SK-N-SH (cell line): ENCODE measurements around the gene MADCAM1. TPM values are rescaled to one million over a fixed set of nuclear protein-coding genes. Genes with fewer than 3 reads are reported as not detected.
A peak's percentile ranks its signal among the peaks of the same experiment; 100 is the strongest.

ENCODE experiments used
- CTCF ChIA-PET: fragments of 300-600, 350-600 bp; formaldehyde crosslinking; extraction: SDS; loops from one replicate; lab custom pipeline; 2021; lab: Yijun Ruan, JAX
- POLR2A ChIA-PET: fragments of 350-600 bp; sonication (Branson Sonifier 250); formaldehyde crosslinking; extraction: SDS; loops from one replicate; lab custom pipeline; 2020; ENCODE audit warnings: antibody characterized with exemption, inconsistent platforms; lab: Yijun Ruan, JAX
- DNase-seq: peaks from one replicate; pipeline ENCODE4 v3.0.0; 2012
- H2AFZ ChIP-seq: fragments of 200-600 bp; sonication (generic); 2 replicates; pipeline ENCODE4 v1.8.1; 2016; ENCODE audit warnings: antibody characterized with exemption, mild to moderate bottlenecking, low read depth
- H3F3A ChIP-seq: fragments of 200-600 bp; sonication (generic); replicated peaks from 2 replicates; pipeline ENCODE3; 2016; ENCODE audit warnings: antibody characterized with exemption, mild to moderate bottlenecking; ENCODE audit not compliant: insufficient read depth
- H3K27ac ChIP-seq, 2 experiments: fragments of 200-500 bp in 1 of 2; fragments of 200-600 bp in 1 of 2; sonication (Bioruptor generic) in 1 of 2; sonication (generic), shearing (Covaris generic) in 1 of 2; 2 replicates each; pipeline versions ENCODE4 v1.5.1 to v1.6.1; 2014 to 2016; ENCODE audit warnings: low read depth in 2 of 2, inconsistent platforms in 1 of 2, low read length in 1 of 2, mild to moderate bottlenecking in 1 of 2, mixed read lengths in 1 of 2
- H3K27me3 ChIP-seq: fragments of 200-600 bp; sonication (generic), shearing (Covaris generic); 2 replicates; pipeline ENCODE4 v1.6.1; 2016; ENCODE audit warnings: mixed run types; ENCODE audit not compliant: insufficient read depth
- H3K36me3 ChIP-seq, 2 experiments: fragments of 200-500 bp in 1 of 2; fragments of 200-600 bp in 1 of 2; sonication (Bioruptor generic) in 1 of 2; sonication (generic) in 1 of 2; replicated peaks in 1 of 2; 2 replicates each; pipeline versions ENCODE3 to v1.5.1; 2014 to 2016; ENCODE audit warnings: low read length in 1 of 2, mild to moderate bottlenecking in 1 of 2; ENCODE audit not compliant: insufficient read depth in 2 of 2, control insufficient read depth in 1 of 2
- H3K4me1 ChIP-seq, 2 experiments: fragments of 200-500 bp in 1 of 2; fragments of 200-600 bp in 1 of 2; sonication (Bioruptor generic) in 1 of 2; sonication (generic), shearing (Covaris generic) in 1 of 2; 2 replicates each; pipeline versions ENCODE4 v1.5.1 to v1.6.1; 2014 to 2016; ENCODE audit warnings: low read depth in 1 of 2, low read length in 1 of 2, mixed run types in 1 of 2; ENCODE audit not compliant: insufficient read depth in 2 of 2, control insufficient read depth in 1 of 2
- H3K4me2 ChIP-seq: fragments of 200-600 bp; sonication (generic), shearing (Covaris generic); 2 replicates; pipeline ENCODE4 v1.6.1; 2017; ENCODE audit warnings: mixed run types
- H3K4me3 ChIP-seq, 2 experiments: fragments of 200-500 bp in 1 of 2; fragments of 200-600 bp in 1 of 2; sonication (Bioruptor generic) in 1 of 2; sonication (generic), shearing (Covaris generic) in 1 of 2; 2 replicates each; pipeline versions ENCODE4 v1.5.1 to v1.8.1; 2014 to 2016; ENCODE audit warnings: low read depth in 2 of 2, inconsistent platforms in 1 of 2, low read length in 1 of 2, mild to moderate bottlenecking in 1 of 2, mixed read lengths in 1 of 2, moderate library complexity in 1 of 2
- H3K79me2 ChIP-seq: fragments of 200-600 bp; sonication (generic); 2 replicates; pipeline ENCODE4 v1.8.1; 2017; ENCODE audit warnings: mild to moderate bottlenecking; ENCODE audit not compliant: insufficient read depth
- H3K9ac ChIP-seq: fragments of 200-600 bp; sonication (generic); 2 replicates; pipeline ENCODE4 v1.6.1; 2017; ENCODE audit warnings: mixed run types
- H3K9me2 ChIP-seq: fragments of 200-600 bp; sonication (generic); 2 replicates; pipeline ENCODE4 v1.6.1; 2017; ENCODE audit warnings: mixed run types
- H3K9me3 ChIP-seq: fragments of 200-600 bp; sonication (generic); 2 replicates; pipeline ENCODE4 v1.6.1; 2017; ENCODE audit warnings: mixed run types, mild to moderate bottlenecking, moderate library complexity
- H4K20me1 ChIP-seq: fragments of 200-600 bp; sonication (generic); 2 replicates; pipeline ENCODE4 v1.6.1; 2017; ENCODE audit warnings: mild to moderate bottlenecking, mixed run types; ENCODE audit not compliant: insufficient read depth
- ELF1 ChIP-seq: IDR thresholded peaks from 2 replicates; pipeline ENCODE4 v1.4.0; 2012
- EP300 ChIP-seq, 2 experiments: IDR thresholded peaks; 2 replicates each; pipeline versions ENCODE4 v1.4.0 to v1.6.1; 2012; ENCODE audit warnings: borderline replicate concordance in 1 of 2, low read depth in 1 of 2, low read length in 1 of 2
- FOXJ3 ChIP-seq: sonication (generic); formaldehyde crosslinking; IDR thresholded peaks from 2 replicates; pipeline ENCODE4 v1.5.1; 2020; ENCODE audit warnings: mild to moderate bottlenecking, missing genetic modification reagents
- GABPA ChIP-seq: IDR thresholded peaks from 2 replicates; pipeline ENCODE4 v1.4.0; 2012; ENCODE audit warnings: low read depth, mild to moderate bottlenecking
- GATA2 ChIP-seq: sonication (generic); formaldehyde crosslinking; IDR thresholded peaks from 2 replicates; pipeline ENCODE4 v1.5.0; 2020; ENCODE audit warnings: mild to moderate bottlenecking, missing genetic modification reagents
- JUND ChIP-seq: IDR thresholded peaks from 2 replicates; pipeline ENCODE4 v1.4.0; 2012
- MEF2A ChIP-seq: IDR thresholded peaks from 2 replicates; pipeline ENCODE4 v1.4.0; 2012; ENCODE audit warnings: low read depth, borderline replicate concordance
- MXI1 ChIP-seq: IDR thresholded peaks from 2 replicates; pipeline ENCODE4 v1.6.1; 2012; ENCODE audit warnings: mild to moderate bottlenecking, low read depth, low read length, improper control_type of control experiment
- NFIC ChIP-seq: IDR thresholded peaks from 2 replicates; pipeline ENCODE4 v1.4.0; 2012; ENCODE audit warnings: borderline replicate concordance
- RAD21 ChIP-seq: IDR thresholded peaks from 2 replicates; pipeline ENCODE4 v1.6.1; 2012; ENCODE audit warnings: mild to moderate bottlenecking, low read length
- RXRA ChIP-seq: IDR thresholded peaks from 2 replicates; pipeline ENCODE4 v1.4.0; 2012; ENCODE audit warnings: low read depth, mild to moderate bottlenecking, borderline replicate concordance
- SIN3A ChIP-seq: IDR thresholded peaks from 2 replicates; pipeline ENCODE4 v1.6.1; 2012; ENCODE audit warnings: low read depth, mild to moderate bottlenecking, low read length, moderate library complexity, borderline replicate concordance
- TAF1 ChIP-seq: IDR thresholded peaks from 2 replicates; pipeline ENCODE4 v1.6.1; 2012; ENCODE audit warnings: low read depth, mild to moderate bottlenecking, low read length, moderate library complexity, borderline replicate concordance
- TCF12 ChIP-seq: IDR thresholded peaks from 2 replicates; pipeline ENCODE4 v1.4.0; 2012
- WGBS: methylation state at CpG from one replicate; pipeline ENCODE4 v1.1.6; 2017; ENCODE audit warnings: low lambda C conversion rate; 5-methylcytosine and 5-hydroxymethylcytosine counted together
- polyA plus RNA-seq, 3 experiments: library from polyadenylated mRNA; depleted of rRNA; stranded (reverse); fragments of >200 nt; gene quantifications; 2 replicates each; pipeline ENCODE4 v1.2.3, GENCODE V29; 2012
- TF ChIP-seq, protein P1 (sequence below): IDR thresholded peaks from 2 replicates; pipeline ENCODE4 v1.4.0; 2012; ENCODE audit warnings: low read depth, borderline replicate concordance
- TF ChIP-seq, protein P2 (sequence below): fragments of 200-600 bp; sonication (generic); IDR thresholded peaks from 2 replicates; pipeline ENCODE4 v1.6.1; 2017; ENCODE audit warnings: antibody characterized with exemption, mild to moderate bottlenecking, moderate library complexity
- TF ChIP-seq, protein P3 (sequence below): IDR thresholded peaks from 2 replicates; pipeline ENCODE4 v1.6.1; 2012; ENCODE audit warnings: mild to moderate bottlenecking, low read depth, low read length, moderate library complexity

MADCAM1 gene
- polyA plus RNA-seq, 1 of the 3 experiments (the other 2 are of a cell fraction), result 0.81 TPM

DNA sequence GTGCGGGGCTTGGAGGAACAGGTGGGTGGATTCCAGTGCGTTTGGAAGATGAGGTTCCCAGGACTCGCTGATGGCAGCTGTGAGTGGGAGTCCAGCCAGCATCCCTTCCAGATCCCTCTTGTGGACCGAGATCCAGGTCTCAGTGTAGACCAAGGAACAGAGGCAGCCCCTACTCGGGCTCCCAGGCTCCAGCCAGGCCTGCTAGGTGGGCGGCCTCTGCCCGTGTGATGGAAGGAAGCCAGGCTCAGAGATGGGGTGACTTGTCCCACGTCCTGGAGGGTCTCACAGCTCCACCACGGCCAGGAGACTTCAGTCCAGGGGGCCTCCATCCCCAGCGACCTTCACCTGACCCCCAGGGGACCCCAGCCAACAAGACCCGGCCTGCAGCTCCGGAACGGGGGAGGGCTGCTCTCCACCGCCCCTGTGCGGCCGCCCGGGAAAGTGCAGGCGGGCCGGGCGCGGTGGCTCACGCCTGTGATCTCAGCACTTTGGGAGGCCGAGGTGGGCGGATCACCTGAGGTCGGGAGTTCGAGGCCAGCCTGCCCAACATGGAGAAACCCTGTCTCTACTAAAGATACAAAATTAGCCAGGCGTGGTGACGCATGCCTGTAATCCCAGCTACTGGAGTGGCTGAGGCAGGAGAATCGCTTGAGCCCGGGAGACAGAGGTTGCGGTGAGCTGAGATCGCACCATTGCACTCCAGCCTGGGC is 729 bp upstream of the MADCAM1 start:
- no peaks in the 10 kb centered on the region for H3K79me2 ChIP-seq
- no peaks in the 10 kb centered on the region for H3K36me3 ChIP-seq
- WGBS, result 36% methylated on average over 20 of the region's 32 CpGs
- no peak overlapping the region for H3K9ac ChIP-seq
- peak; percentile 84 for DNase-seq
- no peak overlapping the region for H3K27ac ChIP-seq
- H3K9me3 ChIP-seq, result no peaks in the 10 kb centered on the region
- H3K4me1 ChIP-seq, result no peaks in the 10 kb centered on the region; a peak in 1 of 4 replicates
- no peaks in the 10 kb centered on the region for H4K20me1 ChIP-seq
- H3K4me2 ChIP-seq, result no peak overlapping the region
- no peak for TF ChIP-seq MXI1
- no peak for TF ChIP-seq GABPA
- no peak for TF ChIP-seq GATA2 (CRISPR knock-in tag)
- TF ChIP-seq, protein P1, sequence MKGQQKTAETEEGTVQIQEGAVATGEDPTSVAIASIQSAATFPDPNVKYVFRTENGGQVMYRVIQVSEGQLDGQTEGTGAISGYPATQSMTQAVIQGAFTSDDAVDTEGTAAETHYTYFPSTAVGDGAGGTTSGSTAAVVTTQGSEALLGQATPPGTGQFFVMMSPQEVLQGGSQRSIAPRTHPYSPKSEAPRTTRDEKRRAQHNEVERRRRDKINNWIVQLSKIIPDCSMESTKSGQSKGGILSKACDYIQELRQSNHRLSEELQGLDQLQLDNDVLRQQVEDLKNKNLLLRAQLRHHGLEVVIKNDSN, result no peak
- TF ChIP-seq, protein P2, sequence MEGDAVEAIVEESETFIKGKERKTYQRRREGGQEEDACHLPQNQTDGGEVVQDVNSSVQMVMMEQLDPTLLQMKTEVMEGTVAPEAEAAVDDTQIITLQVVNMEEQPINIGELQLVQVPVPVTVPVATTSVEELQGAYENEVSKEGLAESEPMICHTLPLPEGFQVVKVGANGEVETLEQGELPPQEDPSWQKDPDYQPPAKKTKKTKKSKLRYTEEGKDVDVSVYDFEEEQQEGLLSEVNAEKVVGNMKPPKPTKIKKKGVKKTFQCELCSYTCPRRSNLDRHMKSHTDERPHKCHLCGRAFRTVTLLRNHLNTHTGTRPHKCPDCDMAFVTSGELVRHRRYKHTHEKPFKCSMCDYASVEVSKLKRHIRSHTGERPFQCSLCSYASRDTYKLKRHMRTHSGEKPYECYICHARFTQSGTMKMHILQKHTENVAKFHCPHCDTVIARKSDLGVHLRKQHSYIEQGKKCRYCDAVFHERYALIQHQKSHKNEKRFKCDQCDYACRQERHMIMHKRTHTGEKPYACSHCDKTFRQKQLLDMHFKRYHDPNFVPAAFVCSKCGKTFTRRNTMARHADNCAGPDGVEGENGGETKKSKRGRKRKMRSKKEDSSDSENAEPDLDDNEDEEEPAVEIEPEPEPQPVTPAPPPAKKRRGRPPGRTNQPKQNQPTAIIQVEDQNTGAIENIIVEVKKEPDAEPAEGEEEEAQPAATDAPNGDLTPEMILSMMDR, result peak; percentile 72
- TF ChIP-seq NFIC, result no peak
- TF ChIP-seq RAD21, result 0 out of 2 replicates have a peak, but pooled peaks have one; percentile 14
- ChIA-PET POLR2A (no interaction called here), CTCF (interaction anchor here (0.6 to 4.0 kb wide), 12 partner anchors 9 to 182 kb away, joined by 3 to 31 read pairs (median 4); partner anchors contain the start of gene TPGS1)
- peaks cover 6% of the 10 kb centered on the region; the same call in 1 of the 2 replicates for H3K27me3 ChIP-seq
- H3F3A ChIP-seq, result peaks cover 9% of the 10 kb centered on the region
- H2AFZ ChIP-seq, result no peak overlapping the region
- H3K4me3 ChIP-seq, result peak overlapping the region in 1 of 2 experiments; percentile 49; a peak in 1 of 4 replicates
- H3K9me2 ChIP-seq, result no peaks in the 10 kb centered on the region

DNA sequence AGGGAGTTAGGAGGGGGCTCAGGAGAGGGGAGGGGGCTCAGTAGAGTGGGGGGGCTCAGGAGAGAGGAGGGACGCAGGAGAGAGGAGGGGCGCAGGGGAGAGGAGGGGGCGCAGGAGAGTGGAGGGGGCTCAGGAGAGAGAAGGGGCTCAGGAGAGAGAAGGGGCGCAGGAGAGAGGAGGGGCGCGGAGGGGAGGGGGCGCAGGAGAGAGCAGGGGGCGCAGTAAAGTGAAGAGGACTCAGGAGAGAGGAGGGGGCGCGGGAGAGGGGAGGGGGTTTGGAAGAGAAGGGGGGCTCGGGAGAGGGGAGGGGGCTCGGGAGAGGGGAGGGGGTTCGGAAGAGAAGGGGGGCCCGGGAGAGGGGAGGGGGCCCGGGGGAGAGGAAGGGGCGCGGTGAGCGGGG is 700 bp downstream of the MADCAM1 start:
- H3K4me2 ChIP-seq, result no peak overlapping the region
- no peak overlapping the region for H2AFZ ChIP-seq
- H3K27ac ChIP-seq, result no peak overlapping the region
- no peak for DNase-seq
- WGBS, result 8% methylated on average over 18 of the region's 18 CpGs
- H3K4me3 ChIP-seq, result no peak overlapping the region
- TF ChIP-seq NFIC (no peak), EP300 (IDR thresholded peaks at IDR 0.05; ENCODE audit: borderline replicate concordance in 1 of 2, low read depth in 1 of 2, low read length in 1 of 2) (no peak), ELF1 (no peak), MEF2A (no peak), SIN3A (no peak), RXRA (no peak), TCF12 (no peak), TAF1 (no peak), JUND (no peak), FOXJ3 (CRISPR knock-in tag) (no peak)
- TF ChIP-seq, protein P3, sequence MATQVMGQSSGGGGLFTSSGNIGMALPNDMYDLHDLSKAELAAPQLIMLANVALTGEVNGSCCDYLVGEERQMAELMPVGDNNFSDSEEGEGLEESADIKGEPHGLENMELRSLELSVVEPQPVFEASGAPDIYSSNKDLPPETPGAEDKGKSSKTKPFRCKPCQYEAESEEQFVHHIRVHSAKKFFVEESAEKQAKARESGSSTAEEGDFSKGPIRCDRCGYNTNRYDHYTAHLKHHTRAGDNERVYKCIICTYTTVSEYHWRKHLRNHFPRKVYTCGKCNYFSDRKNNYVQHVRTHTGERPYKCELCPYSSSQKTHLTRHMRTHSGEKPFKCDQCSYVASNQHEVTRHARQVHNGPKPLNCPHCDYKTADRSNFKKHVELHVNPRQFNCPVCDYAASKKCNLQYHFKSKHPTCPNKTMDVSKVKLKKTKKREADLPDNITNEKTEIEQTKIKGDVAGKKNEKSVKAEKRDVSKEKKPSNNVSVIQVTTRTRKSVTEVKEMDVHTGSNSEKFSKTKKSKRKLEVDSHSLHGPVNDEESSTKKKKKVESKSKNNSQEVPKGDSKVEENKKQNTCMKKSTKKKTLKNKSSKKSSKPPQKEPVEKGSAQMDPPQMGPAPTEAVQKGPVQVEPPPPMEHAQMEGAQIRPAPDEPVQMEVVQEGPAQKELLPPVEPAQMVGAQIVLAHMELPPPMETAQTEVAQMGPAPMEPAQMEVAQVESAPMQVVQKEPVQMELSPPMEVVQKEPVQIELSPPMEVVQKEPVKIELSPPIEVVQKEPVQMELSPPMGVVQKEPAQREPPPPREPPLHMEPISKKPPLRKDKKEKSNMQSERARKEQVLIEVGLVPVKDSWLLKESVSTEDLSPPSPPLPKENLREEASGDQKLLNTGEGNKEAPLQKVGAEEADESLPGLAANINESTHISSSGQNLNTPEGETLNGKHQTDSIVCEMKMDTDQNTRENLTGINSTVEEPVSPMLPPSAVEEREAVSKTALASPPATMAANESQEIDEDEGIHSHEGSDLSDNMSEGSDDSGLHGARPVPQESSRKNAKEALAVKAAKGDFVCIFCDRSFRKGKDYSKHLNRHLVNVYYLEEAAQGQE, result no peak
- TF ChIP-seq, protein P2, result no peak
- no peaks in the 10 kb centered on the region for H4K20me1 ChIP-seq
- no peaks in the 10 kb centered on the region for H3K9me2 ChIP-seq
- peaks cover 6% of the 10 kb centered on the region; the same call in 1 of the 2 replicates for H3K27me3 ChIP-seq
- H3K9me3 ChIP-seq, result no peaks in the 10 kb centered on the region
- peaks cover 6% of the 10 kb centered on the region for H3F3A ChIP-seq
- no peaks in the 10 kb centered on the region for H3K36me3 ChIP-seq
- no peak overlapping the region for H3K9ac ChIP-seq
- no peaks in the 10 kb centered on the region; a peak in 1 of 4 replicates for H3K4me1 ChIP-seq
- POLR2A ChIA-PET, result no interaction called here
- CTCF ChIA-PET, result interaction anchor here (2.2 kb wide), 1 partner anchor 10 kb away, joined by 23 read pairs; the partner anchor contains the start of gene TPGS1
- H3K79me2 ChIP-seq, result no peaks in the 10 kb centered on the region
